GM18505 (cell line): ENCODE data around the gene IQSEC2.

Source experiments
- ATAC-seq: cut with Tn5 transposase; IDR thresholded peaks from one replicate; pipeline ENCODE4 v1.9.1; 2021; ENCODE audit not compliant: unreplicated experiment
- POLR2A ChIP-seq: IDR thresholded peaks from 4 replicates; pipeline ENCODE4 v1.6.1; 2011; ENCODE audit warnings: borderline replicate concordance; ENCODE audit not compliant: insufficient read depth, insufficient read length; ENCODE audit errors: extremely low read depth

IQSEC2 gene

GRCh38 chrX:53255738-53256191, 25.6 kb downstream of the IQSEC2 start:
- no peak for ATAC-seq
- no peak for TF ChIP-seq POLR2A

GRCh38 chrX:53254570-53255461, 26.6 kb downstream of the IQSEC2 start:
- ATAC-seq: no peak

DNA sequence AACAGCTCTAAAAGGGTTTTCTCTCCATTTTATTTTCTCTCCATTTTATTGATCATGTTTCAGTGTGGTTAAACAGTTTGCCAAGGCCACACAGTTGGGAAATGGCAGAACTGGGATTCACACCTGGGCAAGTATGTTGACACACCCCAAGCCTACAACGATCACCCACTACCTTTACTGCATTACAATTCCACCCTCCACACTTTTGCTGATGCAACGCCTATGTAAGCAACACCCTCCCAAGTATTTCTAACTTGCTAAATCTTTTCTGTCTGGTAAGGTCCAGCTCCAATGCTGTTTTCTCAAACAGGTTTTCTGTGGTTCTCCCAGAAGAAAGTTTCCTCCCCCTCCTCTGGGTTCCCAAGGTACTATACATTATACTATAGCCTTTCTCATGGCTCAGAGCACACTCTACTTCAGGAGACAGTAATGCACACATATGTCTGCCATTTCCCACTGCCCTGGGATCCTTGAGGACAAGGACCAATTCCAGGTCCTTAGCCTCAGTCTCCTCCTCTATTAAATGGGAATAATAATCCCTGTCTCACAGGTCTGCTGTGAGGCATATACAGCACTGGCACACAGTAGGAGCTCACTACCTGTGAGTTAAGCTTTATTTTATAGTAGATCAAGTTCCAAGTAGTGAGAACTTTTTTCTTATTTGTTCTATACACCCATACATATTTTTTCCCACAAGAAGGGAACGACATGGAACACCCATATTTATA, 27.9 kb downstream of the IQSEC2 start:
- no peak for TF ChIP-seq POLR2A

More at GRCh38 chrX:53254570-53255461, 26.6 kb downstream of the IQSEC2 start:
- no peak for TF ChIP-seq POLR2A

DNA sequence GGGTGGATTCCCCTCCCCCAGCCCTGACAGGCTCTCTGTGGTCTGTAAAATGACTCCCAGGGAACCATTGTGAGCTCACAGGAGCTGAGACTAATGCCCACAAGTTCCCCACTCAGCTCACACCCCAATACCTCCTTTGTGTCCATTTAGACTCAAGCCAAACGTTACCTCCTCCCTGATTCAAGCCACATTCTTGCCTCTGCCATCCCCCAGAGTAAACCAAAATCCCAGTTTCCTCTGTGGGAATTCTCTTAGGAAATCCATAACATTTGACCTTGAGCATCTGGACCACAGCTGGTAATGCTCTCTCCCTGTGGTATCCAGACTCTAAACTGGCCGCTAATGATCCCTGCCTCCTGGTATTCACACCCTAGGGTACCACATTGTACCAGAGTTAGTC, 30.1 kb downstream of the IQSEC2 start:
- TF ChIP-seq POLR2A: no peak
- ATAC-seq: no peak

More for the DNA sequence above, 27.9 kb downstream of the IQSEC2 start:
- no peak for ATAC-seq

GRCh38 chrX:53250556-53250955, 30.8 kb downstream of the IQSEC2 start:
- no peak for TF ChIP-seq POLR2A

GRCh38 chrX:53249408-53250042, 31.9 kb downstream of the IQSEC2 start:
- no peak for ATAC-seq
- TF ChIP-seq POLR2A: no peak

More at GRCh38 chrX:53250556-53250955, 30.8 kb downstream of the IQSEC2 start:
- ATAC-seq: no peak

GRCh38 chrX:53247928-53248327, 33.5 kb downstream of the IQSEC2 start:
- no peak for ATAC-seq

DNA sequence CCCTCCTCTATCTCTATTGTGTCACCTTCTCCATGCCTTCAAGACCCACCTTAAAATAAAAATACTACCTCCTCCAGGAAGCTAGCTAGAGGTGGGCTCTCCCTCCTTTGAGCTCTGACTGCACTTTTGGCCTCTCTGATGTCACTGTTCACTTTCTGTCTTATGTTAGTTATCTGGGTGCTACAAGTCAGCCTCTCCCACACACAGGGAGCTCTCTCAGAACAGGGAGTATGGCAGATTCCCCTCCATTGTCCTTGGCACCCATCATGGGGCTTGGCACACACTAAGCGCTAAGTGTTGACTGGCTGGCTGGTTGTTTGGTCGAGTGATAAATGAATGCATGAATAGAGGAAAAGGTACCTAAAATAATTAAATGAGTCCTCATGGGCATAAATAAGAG, 35.2 kb downstream of the IQSEC2 start:
- TF ChIP-seq POLR2A: no peak
- no peak for ATAC-seq

More at GRCh38 chrX:53247928-53248327, 33.5 kb downstream of the IQSEC2 start:
- TF ChIP-seq POLR2A: no peak

- no peak for TF ChIP-seq POLR2A
- no peak for ATAC-seq
These were observed 36.8 kb downstream of the IQSEC2 start for GRCh38 chrX:53244610-53245009.

- TF ChIP-seq POLR2A: no peak
These were observed 39.1 kb downstream of the IQSEC2 start for GRCh38 chrX:53242310-53242709.

DNA sequence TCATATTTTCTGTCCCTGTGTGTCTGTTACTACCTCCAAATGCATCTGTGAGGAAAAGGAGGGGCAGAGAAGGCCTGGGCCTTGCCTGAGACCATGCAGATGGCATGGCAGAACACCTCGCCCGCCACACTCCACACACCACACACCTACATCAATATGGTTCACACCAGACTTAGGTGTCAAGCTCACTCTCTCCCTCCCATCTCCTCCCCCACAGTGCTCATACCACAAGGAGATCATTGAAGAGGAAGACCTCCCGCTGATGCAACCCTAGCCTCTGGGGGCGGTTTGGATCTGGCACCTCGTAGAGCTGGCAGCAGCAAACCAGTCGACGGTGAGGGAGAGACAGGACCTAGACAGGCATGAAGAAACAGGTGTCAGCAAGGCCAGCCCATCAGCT, 39.8 kb downstream of the IQSEC2 start:
- ATAC-seq: no peak
- no peak for TF ChIP-seq POLR2A

More at GRCh38 chrX:53242310-53242709, 39.1 kb downstream of the IQSEC2 start:
- ATAC-seq: no peak

- no peak for TF ChIP-seq POLR2A
- ATAC-seq: peak; percentile 53
These were observed 41.9 kb downstream of the IQSEC2 start for GRCh38 chrX:53239474-53239873.

- no peak for TF ChIP-seq POLR2A
- ATAC-seq: no peak
These were observed 44.3 kb downstream of the IQSEC2 start for GRCh38 chrX:53237056-53237455.

GRCh38 chrX:53236025-53236679, 45.2 kb downstream of the IQSEC2 start:
- ATAC-seq: no peak
- TF ChIP-seq POLR2A: no peak

GRCh38 chrX:53235566-53235965, 45.8 kb downstream of the IQSEC2 start:
- no peak for ATAC-seq
- no peak for TF ChIP-seq POLR2A
